Natural killer cell (primary cell): ENCODE results near the gene NEK11. TPM values are rescaled to one million over a fixed set of nuclear protein-coding genes. Genes with fewer than 3 reads are reported as not detected.

ENCODE experiments used
- ATAC-seq, 3 donors: fragments of 150-1000 bp in 2 of 3; fragments of 200-7000 bp in 1 of 3; cut with Tn5 transposase; 1 replicate in 1 of 3; 2 replicates in 2 of 3; pipeline ENCODE4 v1.10.0; 2021; ENCODE audit warnings: mild to moderate bottlenecking in 2 of 3, moderate library complexity in 2 of 3
- DNase-seq, 2 donors: peaks; one replicate each; pipeline versions ENCODE4 v3.0.0 to v3.0.0-alpha.2; 2013 to 2021; ENCODE audit warnings: mixed read lengths in 1 of 2
- H3K27ac ChIP-seq: one replicate; pipeline ENCODE4 v1.5.1; 2013; ENCODE audit warnings: mild to moderate bottlenecking, low read length
- H3K27me3 ChIP-seq: one replicate; pipeline ENCODE4 v1.6.1; 2013; ENCODE audit warnings: low read length; ENCODE audit not compliant: control insufficient read depth, insufficient read depth
- H3K36me3 ChIP-seq: one replicate; pipeline ENCODE4 v1.6.1; 2013; ENCODE audit warnings: low read length; ENCODE audit not compliant: control insufficient read depth, insufficient read depth
- H3K4me1 ChIP-seq: one replicate; pipeline ENCODE4 v1.6.1; 2013; ENCODE audit warnings: low read length; ENCODE audit not compliant: control insufficient read depth, insufficient read depth
- H3K4me3 ChIP-seq: one replicate; pipeline ENCODE4 v1.5.1; 2013; ENCODE audit warnings: low read length
- H3K9me3 ChIP-seq: one replicate; pipeline ENCODE4 v1.6.1; 2013; ENCODE audit warnings: low read length; ENCODE audit not compliant: control insufficient read depth, insufficient read depth
- H3K27ac Mint-ChIP-seq, 2 donors: one replicate each; pipeline ENCODE4 v1.8.0; 2022; ENCODE audit warnings: mild to moderate bottlenecking in 2 of 2, mixed read lengths in 2 of 2, moderate library complexity in 1 of 2
- H3K27me3 Mint-ChIP-seq, 2 donors: one replicate each; pipeline ENCODE4 v1.8.0; 2022; ENCODE audit warnings: low read depth in 2 of 2, mixed read lengths in 2 of 2
- H3K36me3 Mint-ChIP-seq: one replicate; pipeline ENCODE4 v1.8.0; 2022; ENCODE audit warnings: mixed read lengths
- H3K4me1 Mint-ChIP-seq, 2 donors: one replicate each; pipeline ENCODE4 v1.8.0; 2022; ENCODE audit warnings: mixed read lengths in 2 of 2
- H3K4me3 Mint-ChIP-seq: one replicate; pipeline ENCODE4 v1.8.0; 2022; ENCODE audit warnings: mild to moderate bottlenecking, moderate library complexity, mixed read lengths
- H3K9me3 Mint-ChIP-seq, 2 donors: one replicate each; pipeline ENCODE4 v1.8.0; 2022; ENCODE audit warnings: mixed read lengths in 2 of 2
- CTCF ChIP-seq: fragments of 200-600 bp; IDR thresholded peaks from one replicate; pipeline ENCODE4 v1.8.0; 2022; ENCODE audit warnings: antibody characterized with exemption
- WGBS: methylation state at CpG from one replicate; pipeline ENCODE4 v1.1.7; 2013; ENCODE audit warnings: missing lambda C conversion rate; ENCODE audit not compliant: insufficient coverage; 5-methylcytosine and 5-hydroxymethylcytosine counted together
- intact Hi-C: fragments of 100-400 bp; cut with micrococcal nuclease; formaldehyde crosslinking; loops from one replicate; pipeline ENCODE4 v1.14.2; 2022
- total RNA-seq, 4 donors: library from RNA; stranded (reverse); fragments of 120-200 nt in 1 of 4; gene quantifications; one replicate each; pipeline versions ENCODE4 v1.2.3 to v1.2.4, GENCODE V29; 2013 to 2022

Gene NEK11
- total RNA-seq, 3 donors from 2014 or later (not counting 1 experiment from before 2014, with no cell fraction given) = 2.6 to 3.6 (median 3.5) TPM

- Histone ChIP-seq H3K4me1 (no peaks in the 10 kb centered on the region), H3K4me3 (no peak overlapping the region), H3K9me3 (no peaks in the 10 kb centered on the region), H3K27me3 (no peaks in the 10 kb centered on the region), H3K27ac (no peak overlapping the region), H3K36me3 (no peaks in the 10 kb centered on the region)
- H3K4me3 Mint-ChIP-seq = no peak overlapping the region
- WGBS = no CpG with 5 or more reads among the region's 1 CpG
- no peak for TF ChIP-seq CTCF
- intact Hi-C loops = no loop called here
- DNase-seq (no peak), ATAC-seq (no peak)
- H3K4me1 Mint-ChIP-seq = peaks cover 0 to 5% of the 10 kb centered on the region in 2 donors
- H3K27me3 Mint-ChIP-seq = no peaks in the 10 kb centered on the region
- no peaks in the 10 kb centered on the region for H3K9me3 Mint-ChIP-seq
- no peak overlapping the region for H3K27ac Mint-ChIP-seq
- H3K36me3 Mint-ChIP-seq = no peaks in the 10 kb centered on the region
Observed at GRCh38 chr3:131079086-131079485, 52.4 kb downstream of the NEK11 start.

GRCh38 chr3:131081224-131081623 lies 54.5 kb downstream of the NEK11 start:
- no peak for DNase-seq
- Mint-ChIP-seq H3K27ac (no peak overlapping the region), H3K36me3 (no peaks in the 10 kb centered on the region), H3K9me3 (no peaks in the 10 kb centered on the region), H3K27me3 (no peaks in the 10 kb centered on the region), H3K4me3 (no peak overlapping the region), H3K4me1 (peaks cover 0 to 5% of the 10 kb centered on the region in 2 donors)
- H3K4me3 ChIP-seq = no peak overlapping the region
- H3K36me3 ChIP-seq = no peaks in the 10 kb centered on the region
- TF ChIP-seq CTCF = no peak
- WGBS = 100% methylated on average over 1 of the region's 1 CpG
- no peak overlapping the region for H3K27ac ChIP-seq
- no peaks in the 10 kb centered on the region for H3K4me1 ChIP-seq
- intact Hi-C loops = no loop called here
- no peaks in the 10 kb centered on the region for H3K27me3 ChIP-seq
- no peak for ATAC-seq
- H3K9me3 ChIP-seq = no peaks in the 10 kb centered on the region

- DNase-seq (no peak), ATAC-seq (no peak)
- WGBS = 100% methylated on average over 2 of the region's 4 CpGs
- H3K9me3 Mint-ChIP-seq = no peaks in the 10 kb centered on the region
- no peaks in the 10 kb centered on the region for H3K36me3 Mint-ChIP-seq
- no peak overlapping the region for H3K27ac Mint-ChIP-seq
- Histone ChIP-seq H3K27ac (no peak overlapping the region), H3K4me1 (no peaks in the 10 kb centered on the region), H3K9me3 (no peaks in the 10 kb centered on the region), H3K27me3 (no peaks in the 10 kb centered on the region), H3K36me3 (no peaks in the 10 kb centered on the region), H3K4me3 (no peak overlapping the region)
- intact Hi-C loops = no loop called here
- no peaks in the 10 kb centered on the region for H3K27me3 Mint-ChIP-seq
- TF ChIP-seq CTCF = no peak
- peaks cover 0 to 5% of the 10 kb centered on the region in 2 donors for H3K4me1 Mint-ChIP-seq
- no peak overlapping the region for H3K4me3 Mint-ChIP-seq
Observed at GRCh38 chr3:131082246-131082645, 55.6 kb downstream of the NEK11 start.
